GM10266 (cell line): ENCODE data around the gene CEP85.

Experiments used
- DNase-seq: peaks from one replicate; pipeline ENCODE4 v3.0.0; 2012; ENCODE audit errors: extremely low spot score
- CTCF ChIP-seq: IDR thresholded peaks from 2 replicates; pipeline ENCODE4 v1.5.1; 2012; ENCODE audit warnings: mild to moderate bottlenecking, low read depth; ENCODE audit not compliant: control insufficient read depth, insufficient read depth; ENCODE audit errors: missing control alignments

CEP85 gene

GRCh38 chr1:26283279-26283853, 49.4 kb downstream of the CEP85 start:
- no peak for TF ChIP-seq CTCF
- no peak for DNase-seq

GRCh38 chr1:26283871-26284596, 50.0 kb downstream of the CEP85 start:
- no peak for TF ChIP-seq CTCF
- DNase-seq, result no peak

- peak; percentile 88 for TF ChIP-seq CTCF
- DNase-seq, result peak; percentile 77
Observed at GRCh38 chr1:26284597-26285347, 50.8 kb downstream of the CEP85 start.

- TF ChIP-seq CTCF, result peak; percentile 50
- peak; percentile 47 for DNase-seq
Observed at GRCh38 chr1:26285366-26286063, 51.5 kb downstream of the CEP85 start.

GRCh38 chr1:26286064-26286416, 52.0 kb downstream of the CEP85 start:
- TF ChIP-seq CTCF, result no peak
- DNase-seq, result no peak

- peak; percentile 68 for DNase-seq
- no peak for TF ChIP-seq CTCF
Observed at GRCh38 chr1:26287033-26287711, 53.2 kb downstream of the CEP85 start.
